Vagina (tissue), 2 donors: ENCODE results near the gene NACC2.

Experiments used
- POLR2A ChIP-seq, 2 donors: fragments of 450-650 bp; IDR thresholded peaks; one replicate each; pipeline ENCODE4 v1.6.1; 2017; ENCODE audit warnings: antibody characterized with exemption in 2 of 2, mild to moderate bottlenecking in 2 of 2, moderate library complexity in 2 of 2
- POLR2AphosphoS5 ChIP-seq, 2 donors: sonication (generic); formaldehyde crosslinking; IDR thresholded peaks; one replicate each; pipeline ENCODE4 v1.9.0; 2017; ENCODE audit warnings: antibody characterized with exemption in 2 of 2, mild to moderate bottlenecking in 2 of 2, low read depth in 1 of 2; ENCODE audit not compliant: insufficient read depth in 1 of 2

- no peak for TF ChIP-seq POLR2A (IDR thresholded peaks at IDR 0.05)
- no peak for TF ChIP-seq POLR2AphosphoS5 (IDR thresholded peaks at IDR 0.05; ENCODE audit: insufficient read depth in 1 of 2, low read depth in 1 of 2)
Observed at GRCh38 chr9:136044207-136044970, 50.7 kb downstream of the NACC2 start.
